ENCODE measurements around the gene PKD1L1. TPM values are rescaled to one million over a fixed set of nuclear protein-coding genes. Genes with fewer than 3 reads are reported as not detected.
"Not testable (repeated sequence)": the region's sequence is repeated elsewhere in the genome, so short reads cannot be mapped to it uniquely, and the experiment has no call there.

PKD1L1 gene
- polyA plus RNA-seq, 3 donors = 0.10 to 1.6 (median 0.68) TPM

DNA sequence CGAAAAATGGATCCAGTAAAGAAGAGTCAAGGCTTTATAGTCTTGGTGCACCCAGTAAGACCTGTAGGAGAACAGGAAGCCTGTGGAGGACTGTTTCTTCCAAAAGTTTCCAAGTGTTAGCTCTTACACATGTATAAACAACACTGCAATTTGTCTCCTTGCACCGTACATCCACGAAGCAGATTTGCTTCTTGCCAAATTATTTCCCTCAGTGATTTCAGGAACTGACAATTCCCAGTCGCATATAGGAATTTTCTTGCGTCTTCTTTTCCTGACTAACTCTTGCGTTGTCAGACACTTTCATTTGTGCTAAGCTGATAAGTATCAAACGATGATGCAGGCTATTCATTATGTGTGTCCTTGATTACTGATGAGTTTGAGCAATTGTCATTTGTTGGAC is 182.1 kb downstream of the PKD1L1 start:
- WGBS, 3 donors = 84 to 87% (median 84%) methylated on average over 7 of the region's 7 CpGs
- no peak overlapping the region for H3K27ac ChIP-seq (ENCODE audit: low read depth, low read length)

DNA sequence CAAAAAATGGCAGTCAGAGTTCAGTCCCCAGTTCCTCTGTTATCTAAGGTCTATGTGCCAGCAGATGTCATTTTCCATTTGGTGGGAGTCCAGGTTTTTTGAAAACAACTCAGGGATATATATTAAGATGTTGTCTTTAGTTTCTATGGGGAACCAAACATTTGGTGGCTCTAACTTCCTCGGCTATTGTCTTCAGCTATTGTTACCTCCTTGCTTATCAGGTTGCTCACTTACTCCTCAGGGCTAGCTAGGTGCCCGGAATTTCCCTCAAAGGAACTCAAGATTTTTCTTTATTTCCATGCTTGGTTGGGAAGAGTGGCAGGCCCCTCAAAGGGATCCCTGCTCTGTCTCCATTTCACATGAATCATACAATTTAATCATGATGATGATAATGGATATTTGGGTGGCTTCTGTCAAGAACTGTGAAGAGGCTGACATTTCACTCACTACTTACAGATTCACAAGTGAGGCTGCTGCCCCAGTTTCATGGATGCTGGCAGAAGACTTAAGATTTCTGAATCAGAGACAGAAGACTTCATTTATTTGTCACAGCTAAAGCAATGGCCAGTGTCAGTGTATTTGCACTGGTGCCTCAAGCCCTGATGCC is 182.8 kb downstream of the PKD1L1 start:
- 77 to 95% (median 83%) methylated on average over 2 of the region's 2 CpGs for WGBS, 3 donors
- H3K27ac ChIP-seq (ENCODE audit: low read depth, low read length) = no peak overlapping the region

DNA sequence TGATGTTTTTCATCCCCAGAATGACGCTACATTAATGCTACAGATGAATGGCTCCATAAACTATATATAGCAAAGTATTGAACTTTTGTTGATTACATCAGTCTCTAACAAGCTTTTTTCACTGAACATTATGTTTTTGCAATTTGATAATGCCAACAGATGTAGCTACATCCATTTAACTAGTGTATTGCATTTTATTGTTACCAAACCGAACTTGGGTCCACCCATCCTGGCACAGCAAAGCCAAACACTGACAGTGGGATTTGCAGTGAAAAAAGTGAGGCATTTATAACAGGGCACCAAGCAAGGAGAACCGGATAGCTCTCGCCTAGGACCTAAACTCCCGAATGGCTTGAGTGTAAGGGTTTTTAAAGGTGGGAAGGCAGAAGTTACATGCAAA is 183.5 kb downstream of the PKD1L1 start:
- no peak overlapping the region for H3K27ac ChIP-seq (ENCODE audit: low read depth, low read length)
- WGBS, 3 donors = 91 to 97% (median 95%) methylated on average over 5 of the region's 5 CpGs

DNA sequence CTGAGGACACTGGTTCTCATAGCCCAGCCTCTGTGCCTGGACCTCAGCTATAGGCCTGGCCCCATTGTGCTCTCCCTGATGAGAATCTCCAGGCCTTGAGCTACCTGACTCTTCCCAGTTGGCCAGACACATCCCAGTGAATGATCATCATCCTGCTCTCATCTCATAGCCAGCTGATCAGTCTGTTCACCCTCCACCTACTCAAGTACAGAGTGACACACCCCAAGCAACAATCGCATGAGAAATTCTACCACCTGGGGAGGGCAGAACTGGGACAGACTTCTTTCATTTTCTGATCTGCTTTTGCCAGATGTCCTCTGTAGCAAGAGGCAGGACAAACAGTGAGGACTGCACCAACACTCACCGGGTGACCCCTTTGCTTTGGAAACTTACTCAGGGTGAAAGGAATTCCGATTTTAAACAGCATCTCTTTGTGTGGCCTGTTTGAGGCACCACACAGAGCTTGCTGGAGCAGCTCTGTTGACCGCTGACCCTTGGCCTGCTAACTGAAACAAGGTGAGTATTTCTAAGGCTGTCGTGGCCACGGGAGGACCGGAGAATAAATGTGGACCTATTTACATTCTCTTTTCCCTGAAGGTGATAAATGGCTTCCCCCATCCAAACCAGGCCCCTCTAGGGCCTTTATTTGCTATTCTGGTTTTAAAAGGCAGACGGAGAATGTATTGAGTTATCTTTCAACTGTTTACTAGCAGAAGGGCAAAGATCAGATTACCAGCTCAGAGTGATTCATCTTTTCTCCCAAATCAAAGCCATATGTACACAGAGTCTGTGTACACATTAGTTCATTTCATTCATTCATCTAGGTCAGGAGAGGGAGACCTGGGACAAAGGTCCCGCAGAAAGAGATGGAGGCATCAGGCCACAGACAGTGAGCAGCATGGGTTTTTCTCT is 184.9 kb downstream of the PKD1L1 start:
- H3K27ac ChIP-seq (ENCODE audit: low read depth, low read length) = no peak overlapping the region
- 56 to 71% (median 63%) methylated on average over 9 of the region's 9 CpGs for WGBS, 3 donors

DNA sequence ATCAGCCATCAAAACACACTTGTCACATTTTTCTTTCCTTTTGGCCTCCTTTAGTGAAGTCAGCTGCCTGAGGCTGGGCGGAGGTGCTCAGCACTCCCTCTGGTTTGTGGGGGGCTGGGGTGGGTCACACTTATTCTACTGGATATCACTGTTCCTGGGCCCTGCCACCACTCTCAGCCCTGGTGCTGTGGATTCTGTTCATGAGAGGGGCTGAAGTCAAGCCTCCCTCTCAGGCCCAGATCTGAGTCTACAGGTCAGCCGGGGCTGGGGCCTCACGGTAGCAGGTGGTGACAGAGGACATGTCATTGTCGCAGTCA is 185.6 kb downstream of the PKD1L1 start:
- 98% methylated on average over 4 of the region's 4 CpGs for WGBS, 3 donors
- no peak overlapping the region for H3K27ac ChIP-seq (ENCODE audit: low read depth, low read length)

DNA sequence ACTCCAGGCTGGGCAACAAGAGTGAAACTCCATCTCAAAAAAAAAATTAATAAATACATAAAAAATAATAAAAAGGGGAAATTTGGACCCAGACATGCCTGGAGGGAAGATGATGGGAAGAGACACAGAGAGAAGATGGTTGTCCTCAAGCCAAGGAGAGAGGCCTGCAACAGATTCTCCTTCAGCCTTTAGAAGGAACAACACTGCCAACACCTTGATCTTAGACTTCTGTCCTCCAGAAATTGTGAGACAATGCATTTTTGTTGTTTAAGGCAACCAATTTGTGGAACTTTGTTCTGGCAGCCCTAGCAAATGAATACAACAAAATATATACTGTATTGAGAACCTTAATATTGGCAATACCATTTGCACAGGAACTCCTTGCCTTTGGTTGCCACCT is 186.1 kb downstream of the PKD1L1 start:
- H3K27ac ChIP-seq (ENCODE audit: low read depth, low read length) = no peak overlapping the region

DNA sequence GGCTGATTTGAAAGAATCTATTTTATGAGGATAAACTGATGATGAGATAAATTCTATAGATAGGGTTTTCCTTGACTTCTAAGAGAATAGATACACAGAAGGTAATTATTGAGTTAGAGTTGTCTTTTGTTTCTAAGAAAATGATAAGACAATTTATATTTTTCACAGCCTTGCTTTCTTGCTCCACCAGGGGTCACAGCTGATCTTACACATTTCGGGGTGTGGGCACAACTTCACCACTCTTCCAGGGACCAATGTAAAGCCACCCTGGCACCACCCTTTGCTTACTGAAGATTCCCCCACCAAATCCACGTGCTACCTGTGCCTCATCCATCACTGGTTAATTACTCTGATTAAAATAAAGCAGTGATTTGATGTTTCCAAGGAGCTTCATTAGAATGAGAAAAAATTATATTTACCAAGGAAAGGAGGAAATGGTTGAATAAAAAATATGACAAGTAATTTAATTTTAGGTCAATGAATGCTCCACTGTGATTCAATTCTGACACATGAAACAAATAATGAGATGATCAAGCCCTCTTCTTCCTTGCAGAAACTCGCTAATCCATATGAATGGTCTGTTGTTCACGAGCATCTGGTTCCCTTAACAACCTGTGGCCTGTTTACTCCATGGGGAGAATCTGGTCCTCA is 189.1 kb downstream of the PKD1L1 start:
- WGBS, 3 donors = 91 to 94% (median 94%) methylated on average over 4 of the region's 4 CpGs
- H3K27ac ChIP-seq (ENCODE audit: low read depth, low read length) = no peak overlapping the region

DNA sequence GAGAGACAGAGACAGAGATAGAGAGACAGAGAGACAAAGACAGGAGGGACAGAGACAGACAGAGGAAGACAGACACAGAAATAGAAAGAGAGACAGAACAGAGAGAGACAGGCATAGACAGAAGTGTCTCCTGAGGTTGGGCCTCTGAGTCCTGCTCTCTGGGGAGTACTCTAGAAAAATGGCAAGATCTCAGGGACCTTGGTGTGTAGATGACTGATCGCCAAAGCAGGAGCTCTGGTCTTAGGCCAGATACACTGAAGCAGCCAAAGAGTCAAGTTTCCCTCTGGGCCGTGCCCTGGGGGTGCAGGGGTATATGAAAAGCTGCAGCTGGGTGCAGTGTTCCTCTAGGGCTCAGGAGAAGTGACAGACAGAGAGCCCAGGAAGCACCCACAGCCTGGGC is 189.7 kb downstream of the PKD1L1 start:
- no peak overlapping the region for H3K27ac ChIP-seq (ENCODE audit: low read depth, low read length)
- 74 to 83% (median 83%) methylated on average over 2 of the region's 2 CpGs for WGBS, 3 donors

DNA sequence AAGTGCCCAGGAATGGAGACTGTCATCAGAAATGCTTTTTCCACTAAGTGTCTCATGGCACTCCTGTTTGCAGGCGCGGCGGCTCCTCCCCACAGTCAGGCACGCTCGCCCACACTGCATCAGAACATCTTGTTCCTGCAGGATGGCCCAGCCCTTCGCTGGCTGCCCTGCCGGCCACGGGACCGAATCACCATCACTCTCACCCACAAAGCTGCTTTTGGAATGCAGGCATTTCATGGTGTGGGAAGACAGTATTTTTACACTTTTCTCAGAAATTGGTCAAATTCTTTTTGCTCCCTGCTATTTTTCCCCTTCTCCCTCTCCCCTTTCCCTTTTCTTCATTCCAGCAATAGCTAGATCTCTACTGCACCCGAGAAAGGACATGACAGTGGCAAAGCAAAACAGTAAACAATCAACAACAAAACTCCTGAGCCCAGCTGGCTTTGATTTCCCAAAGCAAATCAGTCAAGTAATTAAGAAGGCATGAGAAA is 190.3 kb downstream of the PKD1L1 start:
- no peak overlapping the region for H3K27ac ChIP-seq (ENCODE audit: low read depth, low read length)
- WGBS, 3 donors = 73 to 81% (median 78%) methylated on average over 10 of the region's 10 CpGs

DNA sequence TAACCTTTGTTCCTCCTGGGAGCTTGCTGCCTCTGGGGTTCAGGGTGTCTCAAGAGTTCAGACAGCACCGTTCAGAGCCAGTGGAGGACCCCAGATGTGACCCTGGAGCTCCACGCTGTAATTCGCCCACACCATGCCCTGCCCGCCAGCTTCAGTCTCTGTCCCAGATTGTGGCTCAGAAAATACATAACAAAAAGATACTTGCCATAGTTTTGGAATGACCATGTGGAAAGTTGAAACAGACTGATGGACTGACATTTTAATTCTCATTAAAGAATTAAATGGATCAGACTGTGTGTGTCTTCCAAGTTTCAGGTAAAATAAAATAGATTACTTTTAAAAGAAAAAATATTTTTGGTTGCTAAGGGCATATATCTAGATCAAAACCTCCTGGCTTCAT is 191.6 kb downstream of the PKD1L1 start:
- 87 to 94% (median 93%) methylated on average over 4 of the region's 4 CpGs for WGBS, 3 donors
- no peak overlapping the region for H3K27ac ChIP-seq (ENCODE audit: low read depth, low read length)

DNA sequence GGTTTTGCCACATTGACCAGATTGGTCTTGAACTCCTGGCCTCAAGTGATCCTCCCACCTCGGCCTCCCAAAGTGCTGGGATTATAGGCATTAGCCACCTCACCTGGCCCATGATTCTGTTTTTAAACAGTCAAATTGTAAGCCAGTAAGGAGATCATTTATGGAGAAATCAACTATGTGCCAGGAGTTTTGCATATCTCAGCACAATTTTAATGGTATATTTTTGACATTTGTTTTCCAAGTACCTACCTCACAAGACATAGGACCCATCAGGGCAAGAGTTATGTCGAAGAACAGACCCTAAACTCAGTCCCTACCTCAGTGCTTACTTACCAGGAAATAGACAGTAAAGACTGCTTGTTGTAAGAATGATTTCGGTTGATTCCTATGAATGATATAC is 193.0 kb downstream of the PKD1L1 start:
- H3K27ac ChIP-seq (ENCODE audit: low read depth, low read length) = no peak overlapping the region
- WGBS, 3 donors = 60 to 76% (median 62%) methylated on average over 3 of the region's 3 CpGs

DNA sequence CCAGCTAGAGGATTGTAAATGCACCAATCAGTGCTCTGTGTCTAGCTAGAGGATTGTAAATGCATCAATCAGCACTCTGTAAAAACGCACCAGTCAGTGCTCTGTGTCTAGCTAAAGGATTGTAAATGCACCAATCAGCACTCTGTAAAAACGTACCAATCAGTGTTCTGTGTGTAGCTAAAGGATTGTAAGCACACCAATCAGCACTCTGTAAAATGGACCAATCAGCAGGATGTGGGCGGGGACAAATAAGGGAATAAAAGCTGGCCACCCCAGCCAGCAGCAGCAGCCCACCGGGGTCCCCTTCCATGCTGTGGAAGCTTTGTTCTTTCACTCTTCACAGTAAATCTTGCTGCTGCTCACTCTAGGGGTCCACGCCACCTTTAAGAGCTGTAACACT is 196.5 kb downstream of the PKD1L1 start:
- WGBS, 3 donors = 72 to 85% (median 74%) methylated on average over 5 of the region's 5 CpGs

DNA sequence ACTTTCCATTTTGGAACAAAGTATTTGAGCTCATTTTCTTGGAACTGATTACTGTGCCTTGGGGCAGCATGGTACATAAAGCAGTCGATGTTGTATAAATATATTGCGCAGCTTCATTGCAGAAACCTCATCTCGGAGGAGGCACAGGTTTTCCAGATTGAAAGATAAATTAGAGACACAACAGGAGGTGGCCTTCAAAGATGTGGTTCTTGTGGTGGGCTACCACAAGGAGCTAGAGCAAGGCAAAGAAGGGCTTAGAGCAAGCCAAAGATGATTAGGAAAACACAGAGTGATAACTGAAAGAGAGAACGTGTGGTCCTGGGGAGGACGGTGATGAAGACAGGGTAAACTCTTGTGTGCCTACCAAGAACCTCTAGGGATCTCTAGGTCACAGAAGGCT is 197.2 kb downstream of the PKD1L1 start:
- H3K27ac ChIP-seq (ENCODE audit: low read depth, low read length) = no peak overlapping the region
- WGBS, 3 donors = 48 to 67% (median 60%) methylated on average over 5 of the region's 5 CpGs

More for the DNA sequence above, 196.5 kb downstream of the PKD1L1 start:
- not testable (repeated sequence) for H3K27ac ChIP-seq (ENCODE audit: low read depth, low read length)

DNA sequence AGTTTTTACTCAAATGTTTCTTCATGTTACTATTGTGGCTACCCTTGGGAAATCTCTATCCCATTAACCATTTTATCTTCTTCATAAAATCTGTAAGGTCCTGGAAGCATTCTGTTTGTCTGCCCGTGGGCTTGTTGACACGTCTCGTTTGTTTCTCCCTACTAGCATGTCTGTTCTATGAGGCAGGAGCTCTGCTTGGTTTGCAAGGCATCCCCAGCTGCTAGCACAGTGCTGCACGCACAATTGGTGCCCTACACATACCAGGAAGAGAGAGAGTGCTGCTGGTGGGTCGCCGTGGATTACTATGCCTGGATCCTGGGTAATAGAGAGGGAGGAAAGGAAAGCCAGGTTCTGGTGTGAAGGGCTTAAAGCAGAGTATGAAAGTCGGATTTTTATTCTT is 200.2 kb downstream of the PKD1L1 start:
- H3K27ac ChIP-seq (ENCODE audit: low read depth, low read length) = no peak overlapping the region
- 75 to 89% (median 85%) methylated on average over 7 of the region's 7 CpGs for WGBS, 3 donors

DNA sequence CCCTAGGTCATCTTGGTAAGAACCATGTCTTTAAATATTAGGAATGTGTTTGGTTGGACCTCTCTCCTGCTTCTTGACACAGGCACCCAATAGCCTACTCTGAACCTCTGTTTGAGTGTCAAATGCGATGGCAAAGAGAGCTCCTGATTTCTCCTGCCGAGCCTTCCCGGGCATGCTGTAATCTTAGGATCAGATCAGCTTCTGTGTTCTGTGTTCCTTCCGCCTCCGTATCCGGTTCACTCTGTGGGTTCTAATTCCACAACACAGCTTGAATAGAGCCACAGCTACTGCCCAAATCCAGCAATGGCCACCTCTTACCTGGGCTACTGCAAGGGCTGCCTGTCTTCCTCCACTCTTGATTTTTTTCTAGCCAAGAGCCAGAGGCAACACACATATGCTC is 201.1 kb downstream of the PKD1L1 start:
- 76 to 90% (median 80%) methylated on average over 6 of the region's 6 CpGs for WGBS, 3 donors
- H3K27ac ChIP-seq (ENCODE audit: low read depth, low read length) = no peak overlapping the region

DNA sequence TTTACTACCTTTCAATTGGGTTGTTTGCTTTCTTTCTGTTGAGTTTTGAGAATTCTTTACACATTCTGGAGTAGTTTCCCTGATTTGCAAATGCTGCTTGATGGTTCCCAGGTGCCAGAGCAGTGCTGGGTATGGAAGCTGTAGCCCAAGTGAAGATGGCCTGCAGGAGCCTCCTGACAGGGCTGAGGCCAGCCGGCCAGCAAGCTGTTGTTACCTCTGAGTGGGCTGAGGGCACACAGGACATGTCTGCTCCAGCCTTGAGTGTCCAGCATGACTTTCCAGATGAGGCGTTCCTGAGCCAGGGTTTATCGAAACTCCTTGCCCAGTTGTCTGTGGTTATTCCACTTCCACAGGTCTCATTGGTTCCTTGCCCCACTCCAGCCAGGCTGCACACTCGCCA is 201.8 kb downstream of the PKD1L1 start:
- no peak overlapping the region for H3K27ac ChIP-seq (ENCODE audit: low read depth, low read length)
- 68 to 96% (median 88%) methylated on average over 3 to 4 of the region's 4 CpGs for WGBS, 3 donors

DNA sequence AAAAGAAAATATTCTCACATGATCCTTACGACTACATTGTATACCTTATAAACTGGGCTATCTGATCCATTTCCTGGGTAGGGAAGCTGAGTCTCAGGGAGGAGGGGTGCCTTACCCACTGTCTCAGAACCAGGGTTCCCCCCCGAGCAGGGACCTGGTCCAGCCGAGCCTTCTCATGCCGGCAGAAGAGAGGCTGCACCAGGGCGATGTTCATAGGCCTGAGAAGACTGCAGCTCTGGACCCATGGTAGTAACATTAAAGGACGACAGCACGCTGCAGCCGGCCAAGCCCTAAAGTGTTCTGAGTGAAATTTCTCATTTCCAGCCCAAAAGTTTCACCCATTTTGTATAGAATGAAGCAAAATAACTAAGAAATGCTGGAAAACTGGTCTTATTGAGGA is 203.4 kb downstream of the PKD1L1 start:
- WGBS, 3 donors = 96 to 98% (median 97%) methylated on average over 8 of the region's 8 CpGs

DNA sequence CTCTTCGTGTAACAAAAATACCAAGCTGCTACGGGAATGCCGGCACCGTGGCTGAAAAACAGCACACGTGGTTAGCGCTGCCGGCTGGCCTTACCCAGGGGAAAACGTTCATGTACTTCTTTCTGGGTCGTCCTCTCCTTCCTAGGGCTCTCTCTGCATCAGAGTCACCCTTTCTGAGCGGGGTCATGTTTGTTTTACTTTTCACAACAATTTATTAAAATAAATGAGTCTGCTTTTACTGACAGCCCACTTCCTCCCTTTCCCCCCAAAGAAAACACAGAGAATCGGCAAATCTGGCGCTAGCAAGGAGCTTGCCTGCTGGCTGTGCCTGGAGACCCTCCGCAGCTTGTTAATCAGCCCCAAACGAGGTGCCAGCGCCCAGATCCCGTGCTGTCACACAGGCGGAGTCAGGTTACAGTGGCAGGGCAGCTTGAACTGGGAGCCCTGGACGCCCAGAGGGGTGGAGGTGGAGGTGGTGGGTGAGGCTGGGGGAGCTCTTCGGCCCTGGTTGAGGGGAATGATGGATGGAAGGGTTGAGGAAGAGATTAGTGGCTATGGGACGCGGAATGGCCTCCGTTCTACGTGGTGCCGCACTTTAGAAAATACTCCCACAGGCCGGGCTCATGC is 204.2 kb downstream of the PKD1L1 start:
- 47 to 54% (median 48%) methylated on average over 25 of the region's 25 CpGs for WGBS, 3 donors
- no peak overlapping the region for H3K27ac ChIP-seq (ENCODE audit: low read depth, low read length)

More for the DNA sequence above, 203.4 kb downstream of the PKD1L1 start:
- no peak overlapping the region for H3K27ac ChIP-seq (ENCODE audit: low read depth, low read length)

DNA sequence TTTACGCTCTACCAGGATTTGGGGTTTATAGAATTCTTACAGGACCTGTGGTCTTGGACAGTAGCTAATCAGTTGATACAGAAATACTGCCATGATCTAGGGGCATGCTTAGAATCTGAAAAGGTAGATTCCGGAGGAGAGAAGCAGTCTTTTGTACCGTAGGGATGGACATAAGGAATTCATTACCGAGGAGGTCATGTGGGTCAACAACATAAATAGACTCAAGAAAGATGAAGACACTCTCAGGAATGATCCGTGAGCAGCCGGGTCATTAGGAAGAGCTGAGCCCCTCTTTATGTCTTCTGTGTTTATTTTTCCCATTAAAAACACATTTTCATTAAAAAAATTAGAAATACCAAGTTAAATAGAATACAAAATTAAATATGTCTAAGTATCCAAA is 206.3 kb downstream of the PKD1L1 start:
- whole genome bisulfite sequencing, 3 donors = 85 to 90% (median 90%) methylated on average over 6 of the region's 6 CpGs

More for the DNA sequence above, 206.3 kb downstream of the PKD1L1 start:
- H3K27ac ChIP-seq (ENCODE audit: low read depth, low read length) = no peak overlapping the region
